Measurements from ENCODE around the gene OR2A42. TPM values are rescaled to one million over a fixed set of nuclear protein-coding genes. Genes with fewer than 3 reads are reported as not detected.
"Not testable (repeated sequence)": the region's sequence is repeated elsewhere in the genome, so short reads cannot be mapped to it uniquely, and the experiment has no call there.

Gene OR2A42
- total and polyA plus RNA-seq, 4 experiments from 2014 or later, result not detected

DNA sequence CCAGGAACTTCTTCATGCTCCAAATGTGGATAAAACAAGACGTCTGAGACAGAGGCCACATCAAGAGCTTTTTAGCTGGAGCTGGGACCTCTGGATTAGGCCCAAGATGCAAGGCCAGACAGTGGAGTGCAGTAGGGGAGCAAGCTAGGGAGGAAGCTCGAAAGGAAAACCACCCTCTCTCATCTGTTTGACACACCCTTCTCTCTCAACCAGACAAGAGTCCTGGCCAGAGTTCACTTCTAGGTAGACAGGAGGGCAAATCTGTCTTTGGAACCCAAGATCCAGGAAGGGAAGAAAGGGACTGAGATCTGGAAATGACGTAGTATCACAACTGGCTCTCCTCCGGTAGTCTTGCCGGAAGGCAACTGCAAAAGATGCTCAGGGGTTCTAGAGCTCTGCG, 45.0 kb downstream of the OR2A42 start:
- DNase-seq; H3K9me3 ChIP-seq (ENCODE audit: control insufficient read depth in 1 of 2, low read length in 2 of 2); H3K4me1 ChIP-seq (ENCODE audit: insufficient read depth, low read length); H3K27ac Mint-ChIP-seq; H3K27ac ChIP-seq (ENCODE audit: low read depth, low read length); H3K27me3 Mint-ChIP-seq; H3K4me3 Mint-ChIP-seq; H3K36me3 Mint-ChIP-seq; H3K9me3 Mint-ChIP-seq; POLR2A ChIA-PET (ENCODE audit: partially characterized antibody); CTCF ChIA-PET (ENCODE audit: partially characterized antibody); intact Hi-C loops (cut with micrococcal nuclease); H3K27me3 ChIP-seq (ENCODE audit: insufficient read depth, low read length); H3K36me3 ChIP-seq (ENCODE audit: insufficient read depth, low read length); H3K4me3 ChIP-seq (ENCODE audit: low read length in 2 of 2): not testable (repeated sequence)
- H3K4me1 Mint-ChIP-seq, result peaks cover 2 to 11% (median 5%) of the 10 kb centered on the region in 4 donors

DNA sequence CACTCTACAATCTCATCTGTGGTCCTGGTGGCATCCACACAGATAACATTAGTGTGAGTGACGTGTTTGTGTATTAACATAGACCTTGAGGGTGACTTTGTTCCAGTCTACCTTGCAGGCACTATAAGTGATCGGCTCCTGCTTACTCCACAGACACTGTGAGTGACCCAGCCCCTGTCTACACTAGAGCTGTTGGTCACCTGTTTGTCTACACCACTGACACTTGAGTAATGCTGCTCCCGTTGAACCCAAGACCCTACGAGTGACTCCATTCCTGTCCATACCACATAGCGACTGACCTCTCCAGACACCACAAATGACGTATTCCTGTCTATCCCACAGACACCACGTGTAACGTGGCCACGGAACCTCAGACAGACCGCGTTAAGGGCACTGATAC, 45.6 kb downstream of the OR2A42 start:
- DNase-seq; H3K4me1 ChIP-seq (ENCODE audit: insufficient read depth, low read length); H3K4me3 Mint-ChIP-seq: not testable (repeated sequence)

DNA sequence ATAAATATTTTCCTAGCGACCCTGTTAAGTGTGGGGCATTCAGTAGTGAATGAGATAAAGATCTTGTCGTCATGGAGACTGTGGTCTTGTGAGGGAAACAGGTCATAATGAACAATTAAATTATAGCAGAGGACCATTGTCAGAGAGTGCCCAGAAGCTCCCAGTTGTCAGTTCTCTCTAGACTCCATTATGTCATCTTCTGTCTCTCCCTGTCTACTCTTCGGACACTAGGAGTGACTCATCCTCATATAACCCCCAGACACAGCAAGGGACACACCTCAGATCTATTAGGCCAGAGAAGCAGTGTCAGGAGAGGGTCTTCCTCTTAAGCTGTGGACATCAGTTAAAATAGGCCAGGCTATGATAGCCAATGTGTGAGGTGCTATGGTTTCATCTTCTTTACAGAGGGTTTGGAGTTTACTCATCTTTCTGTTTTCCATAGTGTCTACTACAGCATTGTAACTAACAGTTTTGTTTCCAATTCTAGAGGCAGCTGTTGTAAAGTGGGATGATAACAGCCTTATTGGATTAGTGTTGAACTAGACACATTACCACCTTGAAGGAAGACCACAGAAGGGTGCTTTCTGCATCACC, 50.7 kb downstream of the OR2A42 start:
- DNase-seq; H3K4me1 Mint-ChIP-seq; H3K4me3 Mint-ChIP-seq; CTCF ChIA-PET (ENCODE audit: partially characterized antibody); H3K9me3 ChIP-seq (ENCODE audit: control insufficient read depth in 1 of 2, low read length in 2 of 2); H3K36me3 Mint-ChIP-seq; POLR2A ChIA-PET (ENCODE audit: partially characterized antibody); H3K9me3 Mint-ChIP-seq; H3K36me3 ChIP-seq (ENCODE audit: insufficient read depth, low read length); H3K27ac ChIP-seq (ENCODE audit: low read depth, low read length); H3K4me3 ChIP-seq (ENCODE audit: low read length in 2 of 2); intact Hi-C loops (cut with micrococcal nuclease); H3K27ac Mint-ChIP-seq; H3K27me3 ChIP-seq (ENCODE audit: insufficient read depth, low read length); H3K4me1 ChIP-seq (ENCODE audit: insufficient read depth, low read length); H3K27me3 Mint-ChIP-seq: not testable (repeated sequence)

More for the DNA sequence above, 45.6 kb downstream of the OR2A42 start:
- peaks cover 2 to 11% (median 5%) of the 10 kb centered on the region in 4 donors for H3K4me1 Mint-ChIP-seq
- CTCF ChIA-PET (ENCODE audit: partially characterized antibody); H3K9me3 ChIP-seq (ENCODE audit: control insufficient read depth in 1 of 2, low read length in 2 of 2); H3K27ac Mint-ChIP-seq; H3K27me3 ChIP-seq (ENCODE audit: insufficient read depth, low read length); H3K4me3 ChIP-seq (ENCODE audit: low read length in 2 of 2); H3K9me3 Mint-ChIP-seq; H3K36me3 Mint-ChIP-seq; H3K36me3 ChIP-seq (ENCODE audit: insufficient read depth, low read length); H3K27ac ChIP-seq (ENCODE audit: low read depth, low read length); POLR2A ChIA-PET (ENCODE audit: partially characterized antibody); intact Hi-C loops (cut with micrococcal nuclease); H3K27me3 Mint-ChIP-seq: not testable (repeated sequence)

DNA sequence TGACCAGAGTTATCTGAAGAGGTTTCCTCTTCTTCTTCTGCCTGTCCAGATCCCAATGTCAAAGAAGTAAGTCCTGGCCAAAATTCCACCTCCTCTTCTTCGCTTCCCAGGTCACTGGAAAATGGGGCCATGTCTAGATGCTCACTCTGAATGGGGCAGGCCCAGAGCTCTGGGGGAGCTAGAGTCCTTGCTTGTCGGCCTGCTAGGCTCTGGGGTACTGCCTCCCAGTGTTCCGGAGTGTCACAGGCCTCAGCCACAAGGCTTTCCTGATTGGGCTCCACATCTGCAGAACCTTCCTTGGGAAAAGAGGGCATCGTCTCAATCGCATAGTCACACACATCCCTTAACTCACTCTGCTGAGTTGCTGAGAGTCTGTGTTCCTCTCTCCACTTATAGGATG, 51.6 kb downstream of the OR2A42 start:
- POLR2A ChIA-PET (ENCODE audit: partially characterized antibody); H3K27ac ChIP-seq (ENCODE audit: low read depth, low read length); H3K27ac Mint-ChIP-seq; H3K36me3 ChIP-seq (ENCODE audit: insufficient read depth, low read length); H3K9me3 ChIP-seq (ENCODE audit: control insufficient read depth in 1 of 2, low read length in 2 of 2); H3K36me3 Mint-ChIP-seq; DNase-seq; H3K27me3 Mint-ChIP-seq; CTCF ChIA-PET (ENCODE audit: partially characterized antibody); H3K27me3 ChIP-seq (ENCODE audit: insufficient read depth, low read length); H3K4me1 ChIP-seq (ENCODE audit: insufficient read depth, low read length); H3K4me1 Mint-ChIP-seq; H3K4me3 ChIP-seq (ENCODE audit: low read length in 2 of 2); H3K4me3 Mint-ChIP-seq; intact Hi-C loops (cut with micrococcal nuclease); H3K9me3 Mint-ChIP-seq: not testable (repeated sequence)

DNA sequence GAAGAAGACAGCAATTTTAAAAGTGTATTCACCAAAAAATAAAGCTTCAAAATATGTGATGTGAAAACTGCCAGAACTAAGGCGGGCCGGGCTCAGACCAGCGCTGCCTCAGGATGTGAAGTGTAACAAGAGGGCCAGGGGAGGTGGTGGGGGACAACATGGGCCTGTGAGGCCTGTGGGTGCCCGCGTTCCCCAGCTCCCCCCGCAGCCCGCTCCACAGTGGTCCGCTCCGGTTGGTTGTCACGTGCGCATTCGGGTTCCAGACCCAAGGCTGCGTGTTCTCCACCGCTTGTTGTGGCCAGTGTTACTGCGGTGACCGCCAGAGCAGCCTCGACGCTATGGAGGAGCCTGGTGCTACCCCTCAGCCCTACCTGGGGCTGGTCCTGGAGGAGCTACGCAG, 56.2 kb downstream of the OR2A42 start, which contains the start of gene CTAGE4:
TSS of gene CTAGE4 (plus strand) at position 301 of the 400 bp plus-strand sequence. CDS start at position 339, 38 bp downstream.
- H3K4me1 ChIP-seq (ENCODE audit: insufficient read depth, low read length); POLR2A ChIA-PET (ENCODE audit: partially characterized antibody); H3K4me1 Mint-ChIP-seq; H3K9me3 Mint-ChIP-seq; DNase-seq; H3K4me3 Mint-ChIP-seq; H3K27ac Mint-ChIP-seq; H3K36me3 ChIP-seq (ENCODE audit: insufficient read depth, low read length); CTCF ChIA-PET (ENCODE audit: partially characterized antibody); H3K27me3 ChIP-seq (ENCODE audit: insufficient read depth, low read length); H3K36me3 Mint-ChIP-seq; intact Hi-C loops (cut with micrococcal nuclease); H3K9me3 ChIP-seq (ENCODE audit: control insufficient read depth in 1 of 2, low read length in 2 of 2); H3K4me3 ChIP-seq (ENCODE audit: low read length in 2 of 2); H3K27me3 Mint-ChIP-seq; H3K27ac ChIP-seq (ENCODE audit: low read depth, low read length): not testable (repeated sequence)

DNA sequence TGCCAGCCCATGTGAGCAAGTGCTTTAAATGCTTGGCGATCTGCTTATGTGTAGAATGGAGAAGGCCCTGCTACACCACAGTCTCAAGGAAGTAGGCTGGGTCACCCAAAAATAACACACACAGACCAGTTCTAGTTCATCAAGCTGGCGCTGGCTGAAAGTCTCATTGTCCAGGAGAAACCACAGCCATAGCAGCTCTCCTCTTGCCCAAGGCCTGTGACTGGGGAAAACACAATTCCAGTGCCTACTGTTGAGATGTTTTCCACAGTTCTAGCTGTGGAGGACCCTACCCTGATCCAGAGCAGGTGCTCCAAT, 60.3 kb downstream of the OR2A42 start:
- CTCF ChIA-PET (ENCODE audit: partially characterized antibody); H3K27ac ChIP-seq (ENCODE audit: low read depth, low read length); H3K27me3 ChIP-seq (ENCODE audit: insufficient read depth, low read length); intact Hi-C loops (cut with micrococcal nuclease); H3K4me1 Mint-ChIP-seq; H3K4me3 Mint-ChIP-seq; H3K4me1 ChIP-seq (ENCODE audit: insufficient read depth, low read length); POLR2A ChIA-PET (ENCODE audit: partially characterized antibody); H3K36me3 ChIP-seq (ENCODE audit: insufficient read depth, low read length); H3K4me3 ChIP-seq (ENCODE audit: low read length in 2 of 2); H3K27ac Mint-ChIP-seq; H3K27me3 Mint-ChIP-seq; H3K36me3 Mint-ChIP-seq; H3K9me3 Mint-ChIP-seq; H3K9me3 ChIP-seq (ENCODE audit: control insufficient read depth in 1 of 2, low read length in 2 of 2); DNase-seq: not testable (repeated sequence)

DNA sequence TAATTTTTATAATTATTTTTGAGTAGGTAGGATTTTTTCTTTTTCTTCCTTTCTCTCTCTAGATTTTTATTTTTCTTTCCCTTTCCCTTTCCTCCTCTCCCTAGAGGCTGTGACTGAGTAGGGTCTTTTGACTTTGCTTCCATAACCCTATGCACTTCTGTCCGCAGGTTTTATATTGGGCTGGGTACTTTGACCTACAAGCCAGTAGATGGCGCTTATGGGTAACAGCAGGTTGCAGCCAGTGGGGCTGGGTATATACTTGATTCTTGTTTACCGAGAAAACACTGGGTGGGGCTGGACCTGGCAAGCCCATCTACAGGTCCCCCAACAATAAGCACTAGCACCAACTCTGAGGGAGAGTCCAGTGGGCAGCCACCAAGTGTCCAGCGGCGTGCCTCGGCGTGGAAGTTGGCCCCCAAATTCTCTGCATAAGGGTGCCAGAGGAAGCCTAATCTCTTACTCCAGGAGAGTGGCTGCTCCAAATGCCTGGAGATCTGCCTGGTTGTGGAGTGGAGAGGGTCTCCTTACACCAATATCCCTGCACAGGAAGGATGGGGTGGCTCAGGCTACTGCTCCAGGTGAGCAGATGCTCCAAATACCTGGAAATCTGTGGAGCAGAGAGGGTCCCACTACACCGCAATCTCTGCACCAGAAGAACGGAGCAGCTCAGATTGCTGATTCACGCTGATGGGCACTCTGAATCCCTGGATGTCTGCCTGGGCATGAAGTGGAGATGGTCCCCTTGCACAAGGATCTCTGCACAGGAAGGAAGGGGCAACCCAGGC, 60.8 kb downstream of the OR2A42 start:
- H3K36me3 Mint-ChIP-seq; H3K27me3 Mint-ChIP-seq; H3K27ac Mint-ChIP-seq; H3K4me3 ChIP-seq (ENCODE audit: low read length in 2 of 2); H3K9me3 Mint-ChIP-seq; intact Hi-C loops (cut with micrococcal nuclease); H3K4me1 ChIP-seq (ENCODE audit: insufficient read depth, low read length); H3K4me1 Mint-ChIP-seq; H3K36me3 ChIP-seq (ENCODE audit: insufficient read depth, low read length); H3K4me3 Mint-ChIP-seq; H3K27ac ChIP-seq (ENCODE audit: low read depth, low read length); H3K9me3 ChIP-seq (ENCODE audit: control insufficient read depth in 1 of 2, low read length in 2 of 2); POLR2A ChIA-PET (ENCODE audit: partially characterized antibody); H3K27me3 ChIP-seq (ENCODE audit: insufficient read depth, low read length): not testable (repeated sequence)
- CTCF ChIA-PET (ENCODE audit: partially characterized antibody), result interaction anchor here (1.1 to 2.5 kb wide), 4 partner anchors 9 to 215 kb away, joined by 4 to 27 read pairs (median 10); no protein-coding TSS in a partner anchor
- DNase-seq, result peak; percentile 38 to 57 (median 41)

All from CD4-positive, alpha-beta memory T cell (primary cell).